GM12878 (cell line): ENCODE measurements around the gene ESRRB. TPM values are rescaled to one million over a fixed set of nuclear protein-coding genes. Genes with fewer than 3 reads are reported as not detected.

ENCODE experiments used
- ATAC-seq: fragments of 200-7000 bp; cut with Tn5 transposase; 3 replicates; pipeline ENCODE4 v1.9.1; 2020; ENCODE audit warnings: mild to moderate bottlenecking, moderate library complexity
- BruUV-seq: library from RNA; stranded (reverse); fragments of 400-500 nt; replicated peaks from 2 replicates; lab custom pipeline; 2021; lab: Mats Ljungman, UMichigan
- CTCF ChIA-PET: fragments of 300-600 bp; sonication (Branson Sonifier 250); formaldehyde crosslinking; extraction: SDS; loops from one replicate; lab custom pipeline; 2021; ENCODE audit warnings: inconsistent platforms; lab: Yijun Ruan, JAX
- POLR2A ChIA-PET: fragments of 350-600 bp; formaldehyde crosslinking; extraction: SDS; loops from one replicate; lab custom pipeline; 2021; ENCODE audit warnings: inconsistent platforms; lab: Charles Lee
- RAD21 ChIA-PET: fragments of 300-600 bp; sonication (Branson Sonifier 250); formaldehyde crosslinking; loops from one replicate; lab custom pipeline; 2023; ENCODE audit warnings: antibody characterized with exemption; ENCODE audit not compliant: unreplicated experiment; lab: Charles Lee
- SMC1A ChIA-PET: fragments of 300-600 bp; sonication (Branson Sonifier 250); formaldehyde crosslinking; loops from one replicate; lab custom pipeline; 2023; ENCODE audit not compliant: unreplicated experiment, uncharacterized antibody; lab: Charles Lee
- DNase-seq: peaks from one replicate; pipeline ENCODE4 v3.0.0-alpha.2; 2011; ENCODE audit warnings: low read depth, low spot score
- FAIRE-seq: peaks from 3 replicates; lab custom pipeline; 2011; peaks lifted over from hg19 to GRCh38; lab: Jason Lieb, UNC
- H2AFZ ChIP-seq: 2 replicates; pipeline ENCODE4 v1.6.0; 2011; ENCODE audit warnings: low read depth, low read length, control low read depth; ENCODE audit not compliant: control insufficient read depth
- H3K27ac ChIP-seq: 2 replicates; pipeline ENCODE4 v1.5.1; 2011; ENCODE audit warnings: control low read depth; ENCODE audit not compliant: control insufficient read depth, insufficient read depth
- H3K27me3 ChIP-seq, 2 experiments: replicated peaks in 1 of 2; 2 replicates each; pipeline versions ENCODE4 v1.6.0 to v1.6.1; 2011; ENCODE audit warnings: low read length in 1 of 2; ENCODE audit not compliant: control insufficient read depth in 2 of 2, insufficient read depth in 2 of 2
- H3K36me3 ChIP-seq, 2 experiments: 2 replicates each; pipeline ENCODE4 v1.5.1; 2011; ENCODE audit warnings: low read length in 1 of 2; ENCODE audit not compliant: control insufficient read depth in 2 of 2, insufficient read depth in 2 of 2
- H3K4me1 ChIP-seq: 2 replicates; pipeline ENCODE4 v1.6.1; 2011; ENCODE audit warnings: mild to moderate bottlenecking, low read length, moderate library complexity, mixed read lengths; ENCODE audit not compliant: control insufficient read depth, insufficient read depth
- H3K4me2 ChIP-seq: 2 replicates; pipeline ENCODE4 v1.6.0; 2011; ENCODE audit warnings: control low read depth; ENCODE audit not compliant: control insufficient read depth, insufficient read depth
- H3K4me3 ChIP-seq: fragments of 200-600 bp; sonication (generic); 2 replicates; pipeline ENCODE4 v1.5.1; 2016
- H3K79me2 ChIP-seq: 2 replicates; pipeline ENCODE4 v1.6.0; 2011; ENCODE audit warnings: low read length; ENCODE audit not compliant: control insufficient read depth, insufficient read depth
- H3K9ac ChIP-seq: 2 replicates; pipeline ENCODE4 v1.8.0; 2011; ENCODE audit warnings: low read length, control low read depth, mixed read lengths; ENCODE audit not compliant: control insufficient read depth, insufficient read depth
- H3K9me3 ChIP-seq: replicated peaks from 3 replicates; pipeline ENCODE4 v1.5.1; 2011; ENCODE audit warnings: mild to moderate bottlenecking, low read length; ENCODE audit not compliant: control insufficient read depth, insufficient read depth
- H4K20me1 ChIP-seq: 2 replicates; pipeline ENCODE4 v1.6.0; 2011; ENCODE audit not compliant: control insufficient read depth, insufficient read depth
- EZH2 ChIP-seq: IDR thresholded peaks from 2 replicates; pipeline ENCODE4 v1.6.1; 2012; ENCODE audit warnings: low read depth, mild to moderate bottlenecking, control low read depth, inconsistent platforms, low read length, borderline replicate concordance; ENCODE audit not compliant: control insufficient read depth
- SRF ChIP-seq, 2 experiments: IDR thresholded peaks; 2 replicates each; pipeline ENCODE4 v1.6.1; 2011; ENCODE audit warnings: low read depth in 2 of 2, low read length in 2 of 2, mild to moderate bottlenecking in 1 of 2, moderate library complexity in 1 of 2
- SUPT20H ChIP-seq: IDR thresholded peaks from 2 replicates; pipeline ENCODE4 v1.6.1; 2011; ENCODE audit warnings: low read depth, mild to moderate bottlenecking, low read length, moderate library complexity, borderline replicate concordance; ENCODE audit not compliant: control insufficient read depth
- WGBS: methylation state at CpG from one replicate; pipeline ENCODE4 v1.1.6; 2016; ENCODE audit warnings: low lambda C conversion rate; ENCODE audit not compliant: insufficient replicate concordance, insufficient coverage; ENCODE audit errors: missing lambda C conversion rate; 5-methylcytosine and 5-hydroxymethylcytosine counted together
- in situ Hi-C: fragments of 300-500 bp; cut with MboI; formaldehyde crosslinking; loops from 9 replicates; pipeline ENCODE4 v1.14.3; 2018; ENCODE audit warnings: mixed read lengths
- intact Hi-C: fragments of 100-400 bp; cut with micrococcal nuclease; formaldehyde crosslinking; loops from one replicate; pipeline ENCODE4 v1.14.2; 2022; ENCODE audit not compliant: unreplicated experiment
- polyA plus RNA-seq, 11 experiments: library from polyadenylated mRNA; depleted of rRNA in 4 of 11; unstranded in 6 of 11; stranded (reverse) in 5 of 11; fragments of >200 nt; fragmentation: Nextera tagmentation in 4 of 11; fragmentation: Illumina TruSeq in 1 of 11; extraction: Ambion mirVana in 4 of 11; extraction: Trizol in 1 of 11; gene quantifications; 1 replicate in 1 of 11; 2 replicates in 10 of 11; pipeline versions ENCODE4 v1.2.1 to v1.2.3, GENCODE V29; 2011 to 2016; ENCODE audit warnings: inconsistent platforms in 2 of 11, missing spikeins in 2 of 11, low read depth in 1 of 11
- total RNA-seq, 4 experiments: library from RNA; depleted of rRNA in 3 of 4; stranded (reverse); fragments of >200 nt in 3 of 4; fragmentation: Illumina TruSeq in 1 of 4; extraction: Trizol in 1 of 4; gene quantifications; 2 replicates each; pipeline versions ENCODE4 v1.2.1 to v1.2.3, GENCODE V29; 2013 to 2021
- TF ChIP-seq, protein P1 (sequence below): fragments of 450-650 bp; formaldehyde crosslinking; IDR thresholded peaks from 2 replicates; pipeline ENCODE4 v1.5.0; 2022; ENCODE audit warnings: mild to moderate bottlenecking, missing genetic modification characterization

Gene ESRRB
- total and polyA plus RNA-seq, 10 of the 15 experiments (the other 5 are each of a cell fraction or from before 2014, with no cell fraction given) = 0.03 to 0.73 (median 0.11) TPM; not detected in 6

DNA sequence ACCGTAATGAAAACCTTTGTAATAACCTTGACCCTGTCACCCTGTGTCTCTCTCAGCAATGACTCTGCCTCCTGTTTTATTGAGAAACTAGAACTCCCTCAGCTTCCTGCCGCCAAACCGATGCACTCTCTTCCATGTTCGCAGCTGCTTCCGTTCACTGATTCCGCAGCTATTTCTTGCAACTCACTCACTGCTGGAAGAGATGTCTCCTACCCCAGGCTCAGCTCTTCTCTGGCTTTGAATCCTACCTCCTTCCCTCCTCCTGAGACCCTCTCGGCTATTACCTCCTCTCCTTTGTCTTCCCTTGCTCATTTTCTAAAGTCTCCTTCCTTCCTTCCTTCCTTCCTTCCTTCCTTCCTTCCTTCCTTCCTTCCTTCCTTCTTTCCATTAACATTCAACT lies 71.0 kb downstream of the ESRRB start (continued):
- no peak for TF ChIP-seq SUPT20H
- TF ChIP-seq, all 136 proteins: peak for 0

DNA sequence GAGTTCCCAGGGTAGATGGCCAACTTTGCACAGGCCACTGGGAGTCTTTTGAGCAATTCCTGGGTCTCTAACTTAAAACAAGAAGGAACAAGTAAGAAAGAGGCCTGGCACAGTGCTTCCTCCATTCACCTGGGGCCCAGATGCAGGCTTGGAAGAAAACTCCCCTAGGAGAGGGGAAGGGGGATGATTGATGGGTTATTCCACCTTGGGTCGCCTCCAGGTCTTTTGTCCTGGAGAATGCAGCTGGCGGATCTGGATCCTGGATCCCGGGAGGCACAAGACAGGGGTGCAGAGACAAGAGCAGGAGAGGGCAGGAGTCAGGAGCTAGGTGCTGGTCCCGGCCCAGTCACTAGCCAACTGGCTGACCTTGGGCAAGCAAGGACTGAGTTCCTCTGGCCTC lies 74.5 kb downstream of the ESRRB start:
- Histone ChIP-seq H3K4me1 (no peaks in the 10 kb centered on the region), H4K20me1 (no peaks in the 10 kb centered on the region), H3K4me3 (no peak overlapping the region), H3K36me3 (no peaks in the 10 kb centered on the region), H3K79me2 (no peaks in the 10 kb centered on the region), H2AFZ (no peak overlapping the region), H3K27ac (no peak overlapping the region), H3K27me3 (no peaks in the 10 kb centered on the region), H3K9me3 (no peaks in the 10 kb centered on the region), H3K4me2 (no peak overlapping the region), H3K9ac (no peak overlapping the region)
- DNase-seq = no peak
- WGBS = 27% methylated on average over 4 of the region's 4 CpGs
- no peak for TF ChIP-seq SRF (IDR thresholded peaks at IDR 0.05; ENCODE audit: low read depth in 2 of 2, low read length in 2 of 2)
- TF ChIP-seq EZH2 = no peak
- TF ChIP-seq, protein P1, sequence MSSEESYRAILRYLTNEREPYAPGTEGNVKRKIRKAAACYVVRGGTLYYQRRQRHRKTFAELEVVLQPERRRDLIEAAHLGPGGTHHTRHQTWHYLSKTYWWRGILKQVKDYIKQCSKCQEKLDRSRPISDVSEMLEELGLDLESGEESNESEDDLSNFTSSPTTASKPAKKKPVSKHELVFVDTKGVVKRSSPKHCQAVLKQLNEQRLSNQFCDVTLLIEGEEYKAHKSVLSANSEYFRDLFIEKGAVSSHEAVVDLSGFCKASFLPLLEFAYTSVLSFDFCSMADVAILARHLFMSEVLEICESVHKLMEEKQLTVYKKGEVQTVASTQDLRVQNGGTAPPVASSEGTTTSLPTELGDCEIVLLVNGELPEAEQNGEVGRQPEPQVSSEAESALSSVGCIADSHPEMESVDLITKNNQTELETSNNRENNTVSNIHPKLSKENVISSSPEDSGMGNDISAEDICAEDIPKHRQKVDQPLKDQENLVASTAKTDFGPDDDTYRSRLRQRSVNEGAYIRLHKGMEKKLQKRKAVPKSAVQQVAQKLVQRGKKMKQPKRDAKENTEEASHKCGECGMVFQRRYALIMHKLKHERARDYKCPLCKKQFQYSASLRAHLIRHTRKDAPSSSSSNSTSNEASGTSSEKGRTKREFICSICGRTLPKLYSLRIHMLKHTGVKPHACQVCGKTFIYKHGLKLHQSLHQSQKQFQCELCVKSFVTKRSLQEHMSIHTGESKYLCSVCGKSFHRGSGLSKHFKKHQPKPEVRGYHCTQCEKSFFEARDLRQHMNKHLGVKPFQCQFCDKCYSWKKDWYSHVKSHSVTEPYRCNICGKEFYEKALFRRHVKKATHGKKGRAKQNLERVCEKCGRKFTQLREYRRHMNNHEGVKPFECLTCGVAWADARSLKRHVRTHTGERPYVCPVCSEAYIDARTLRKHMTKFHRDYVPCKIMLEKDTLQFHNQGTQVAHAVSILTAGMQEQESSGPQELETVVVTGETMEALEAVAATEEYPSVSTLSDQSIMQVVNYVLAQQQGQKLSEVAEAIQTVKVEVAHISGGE (CRISPR knock-in tag) = no peak
- in situ Hi-C loops (no loop called here), intact Hi-C loops (no loop called here)
- no peak for FAIRE-seq
- no TSS peak for BruUV-seq
- ATAC-seq = no peak
- ChIA-PET POLR2A (no interaction called here), CTCF (no interaction called here), RAD21 (no interaction called here), SMC1A (no interaction called here)
